Pancreas (tissue), 10 donors: ENCODE measurements around the gene NUDT6. TPM values are rescaled to one million over a fixed set of nuclear protein-coding genes. Genes with fewer than 3 reads are reported as not detected.

Experiments
- ATAC-seq, 4 donors: fragments of 200-7000 bp; cut with Tn5 transposase; one replicate each; pipeline versions ENCODE4 v1.8.0 to v1.9.1; 2020; ENCODE audit warnings: mild to moderate bottlenecking in 4 of 4, moderate library complexity in 4 of 4
- DNase-seq, 6 donors: peaks; one replicate each; pipeline ENCODE4 v3.0.0-alpha.2; 2020
- FAIRE-seq: peaks from 2 replicates; lab custom pipeline; 2012; peaks lifted over from hg19 to GRCh38; lab: Jason Lieb, UNC
- H3K27ac ChIP-seq, 4 donors: fragments of 200-600 bp; sonication (generic); 1 replicate in 3 of 4; 2 replicates in 1 of 4; pipeline versions ENCODE4 v1.5.0 to v1.8.0; 2020
- H3K27me3 ChIP-seq, 4 donors: fragments of 200-600 bp; one replicate each; pipeline ENCODE4 v1.8.0; 2021
- H3K36me3 ChIP-seq, 3 donors: fragments of 200-600 bp; sonication (generic) in 1 of 3; one replicate each; pipeline versions ENCODE4 v1.5.0 to v1.8.0; 2020 to 2021
- H3K4me1 ChIP-seq, 3 donors: fragments of 200-600 bp; one replicate each; pipeline ENCODE4 v1.8.0; 2021
- H3K4me3 ChIP-seq, 4 donors: fragments of 200-600 bp; sonication (generic) in 2 of 4; one replicate each; pipeline versions ENCODE4 v1.5.0 to v1.8.0; 2020 to 2021
- H3K9me3 ChIP-seq, 4 donors: fragments of 200-600 bp; one replicate each; pipeline ENCODE4 v1.8.0; 2021
- WGBS, 2 donors: extraction: QIAGEN DNeasy Blood & Tissue Kit; methylation state at CpG; one replicate each; pipeline ENCODE4 v1.1.7; 2013; 5-methylcytosine and 5-hydroxymethylcytosine counted together
- intact Hi-C, 3 donors: fragments of 100-400 bp; cut with DNase I; formaldehyde crosslinking; loops; one replicate each; pipeline versions ENCODE4 v1.11.1 to v1.14.2; 2022
- polyA plus RNA-seq, 2 donors: library from polyadenylated mRNA; stranded (reverse); fragments of 200-250 nt; gene quantifications; one replicate each; pipeline ENCODE4 v1.2.3, GENCODE V29; 2013
- total RNA-seq, 6 donors: library from RNA; stranded (reverse); fragmentation: NEBNext Ultra II Directional in 4 of 6; extraction: Animal tissue kit (Norgen Biotek cat#: 25700) in 4 of 6; gene quantifications; one replicate each; pipeline versions ENCODE4 v1.2.1 to v1.2.4, GENCODE V29; 2021 to 2023
- TF ChIP-seq, protein P1 (sequence below), 4 donors: fragments of 200-600 bp; sonication (generic) in 3 of 4; IDR thresholded peaks; one replicate each; pipeline versions ENCODE4 v1.5.0 to v1.8.0; 2021; ENCODE audit warnings: antibody characterized with exemption in 4 of 4
- donor health status: healthy with polysubstance abuse.
- donor health status: DM: no; HTN: no; CAD: no; lungs with moderate emphysema.
- donor health status: DM: no; HTN: no; CAD: no.
- donor health status: control.
- donor health status: control.
- donor health status: Bipolar disorder and iron deficiency.
- donor health status: DM: yes; HTN: yes; CAD: no.
- donor health status: DM: no; HTN: no; CAD: no.
- donor health status: DM: no; HTN: no; CAD: no.
- donor health status: DM: yes; HTN: yes; CAD: no.

Gene NUDT6
- total and polyA plus RNA-seq, 8 donors: 1.6 to 8.2 (median 2.4) TPM

GRCh38 chr4:122896270-122896669 is 26.1 kb downstream of the NUDT6 start:
- WGBS, 2 donors: 55 to 73% methylated on average over 1 of the region's 1 CpG
- Histone ChIP-seq H3K27ac (no peak overlapping the region), H3K4me1 (no peaks in the 10 kb centered on the region), H3K4me3 (no peak overlapping the region), H3K27me3 (no peaks in the 10 kb centered on the region), H3K9me3 (no peaks in the 10 kb centered on the region), H3K36me3 (peaks cover 0 to 7% (median 0%) of the 10 kb centered on the region in 3 donors)
- intact Hi-C loops: no loop called here
- FAIRE-seq (no peak), ATAC-seq (no peak), DNase-seq (no peak)
- TF ChIP-seq, protein P1, sequence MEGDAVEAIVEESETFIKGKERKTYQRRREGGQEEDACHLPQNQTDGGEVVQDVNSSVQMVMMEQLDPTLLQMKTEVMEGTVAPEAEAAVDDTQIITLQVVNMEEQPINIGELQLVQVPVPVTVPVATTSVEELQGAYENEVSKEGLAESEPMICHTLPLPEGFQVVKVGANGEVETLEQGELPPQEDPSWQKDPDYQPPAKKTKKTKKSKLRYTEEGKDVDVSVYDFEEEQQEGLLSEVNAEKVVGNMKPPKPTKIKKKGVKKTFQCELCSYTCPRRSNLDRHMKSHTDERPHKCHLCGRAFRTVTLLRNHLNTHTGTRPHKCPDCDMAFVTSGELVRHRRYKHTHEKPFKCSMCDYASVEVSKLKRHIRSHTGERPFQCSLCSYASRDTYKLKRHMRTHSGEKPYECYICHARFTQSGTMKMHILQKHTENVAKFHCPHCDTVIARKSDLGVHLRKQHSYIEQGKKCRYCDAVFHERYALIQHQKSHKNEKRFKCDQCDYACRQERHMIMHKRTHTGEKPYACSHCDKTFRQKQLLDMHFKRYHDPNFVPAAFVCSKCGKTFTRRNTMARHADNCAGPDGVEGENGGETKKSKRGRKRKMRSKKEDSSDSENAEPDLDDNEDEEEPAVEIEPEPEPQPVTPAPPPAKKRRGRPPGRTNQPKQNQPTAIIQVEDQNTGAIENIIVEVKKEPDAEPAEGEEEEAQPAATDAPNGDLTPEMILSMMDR (IDR thresholded peaks at IDR 0.05): no peak

GRCh38 chr4:122895336-122895995 is 26.9 kb downstream of the NUDT6 start:
- intact Hi-C loops: no loop called here
- DNase-seq: no peak
- WGBS, 2 donors: 71 to 75% methylated on average over 1 of the region's 1 CpG
- peak; percentile 77 for FAIRE-seq
- Histone ChIP-seq H3K27me3 (no peaks in the 10 kb centered on the region), H3K4me1 (no peaks in the 10 kb centered on the region), H3K4me3 (no peak overlapping the region), H3K36me3 (peaks cover 0 to 7% (median 0%) of the 10 kb centered on the region in 3 donors), H3K9me3 (no peaks in the 10 kb centered on the region), H3K27ac (no peak overlapping the region)
- no peak for ATAC-seq
- TF ChIP-seq, protein P1 (IDR thresholded peaks at IDR 0.05): no peak

GRCh38 chr4:122894827-122895226 is 27.6 kb downstream of the NUDT6 start:
- peaks cover 0 to 7% (median 0%) of the 10 kb centered on the region in 3 donors for H3K36me3 ChIP-seq
- H3K4me3 ChIP-seq: no peak overlapping the region
- no peak overlapping the region for H3K27ac ChIP-seq
- no peaks in the 10 kb centered on the region for H3K27me3 ChIP-seq
- no peaks in the 10 kb centered on the region for H3K4me1 ChIP-seq
- TF ChIP-seq, protein P1 (IDR thresholded peaks at IDR 0.05): no peak
- DNase-seq (no peak), FAIRE-seq (no peak), ATAC-seq (peak in 1 of 4 donors; percentile 20)
- no peaks in the 10 kb centered on the region for H3K9me3 ChIP-seq
- intact Hi-C loops: no loop called here
- 93% methylated on average over 3 of the region's 3 CpGs for WGBS, 2 donors

DNA sequence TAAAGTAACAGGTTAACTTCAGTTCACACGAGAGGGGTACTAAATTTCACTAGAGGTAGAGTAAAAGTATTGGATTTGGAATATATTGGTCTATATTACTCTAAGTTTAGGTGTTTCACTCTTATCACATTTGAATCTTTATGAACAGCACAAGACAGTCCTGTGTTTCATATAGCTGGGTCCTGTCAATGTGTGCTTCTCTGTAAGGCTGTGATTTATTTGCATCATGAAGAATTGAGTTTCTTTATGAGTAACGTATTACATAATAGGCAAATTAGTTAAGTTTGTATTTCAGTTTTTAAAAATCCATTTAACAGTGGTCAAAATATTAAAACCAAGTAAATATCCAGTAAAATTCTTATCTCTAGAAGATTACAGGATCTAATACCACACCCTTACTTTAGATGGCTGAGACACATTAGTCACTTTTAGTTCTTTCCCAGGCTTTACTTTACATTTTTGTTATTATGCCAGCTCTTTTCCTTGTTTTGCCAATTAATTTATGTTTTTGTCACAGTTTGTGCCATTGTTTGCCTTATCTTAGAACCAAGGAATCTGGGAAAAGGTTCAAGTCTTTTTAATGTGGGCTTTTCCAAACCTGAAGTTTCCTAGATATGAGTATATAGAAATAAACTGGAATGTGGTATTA is 32.1 kb downstream of the NUDT6 start:
- TF ChIP-seq, protein P1 (IDR thresholded peaks at IDR 0.05): no peak
- ATAC-seq: no peak
- intact Hi-C loops: no loop called here

GRCh38 chr4:122889726-122890125 is 32.7 kb downstream of the NUDT6 start:
- no peak for DNase-seq
- Histone ChIP-seq H3K4me1 (no peaks in the 10 kb centered on the region), H3K9me3 (no peaks in the 10 kb centered on the region), H3K4me3 (no peak overlapping the region), H3K27me3 (no peaks in the 10 kb centered on the region), H3K27ac (no peak overlapping the region), H3K36me3 (peaks cover 0 to 7% (median 0%) of the 10 kb centered on the region in 3 donors)
- TF ChIP-seq, protein P1 (IDR thresholded peaks at IDR 0.05): no peak
- no peak for FAIRE-seq
- no peak for ATAC-seq
- intact Hi-C loops: no loop called here
- WGBS, 2 donors: 46 to 70% methylated on average over 1 of the region's 1 CpG

More for the DNA sequence above, 32.1 kb downstream of the NUDT6 start:
- H3K36me3 ChIP-seq: peaks cover 0 to 7% (median 0%) of the 10 kb centered on the region in 3 donors
- DNase-seq: no peak
- H3K9me3 ChIP-seq: no peaks in the 10 kb centered on the region
- no peaks in the 10 kb centered on the region for H3K27me3 ChIP-seq
- H3K27ac ChIP-seq: no peak overlapping the region
- WGBS, 2 donors: 62 to 66% methylated on average over 2 of the region's 2 CpGs
- H3K4me3 ChIP-seq: no peak overlapping the region
- FAIRE-seq: peak; percentile 26
- H3K4me1 ChIP-seq: no peaks in the 10 kb centered on the region
